HG03159 (cell line): ENCODE results near the gene TENT4B.

Source experiments
- ATAC-seq: cut with Tn5 transposase; IDR thresholded peaks from one replicate; pipeline ENCODE4 v1.9.1; 2021; ENCODE audit warnings: mild to moderate bottlenecking, moderate library complexity; ENCODE audit not compliant: unreplicated experiment

Gene TENT4B

GRCh38 chr16:50269769-50270509, 116.8 kb downstream of the TENT4B start:
- no peak for ATAC-seq

DNA sequence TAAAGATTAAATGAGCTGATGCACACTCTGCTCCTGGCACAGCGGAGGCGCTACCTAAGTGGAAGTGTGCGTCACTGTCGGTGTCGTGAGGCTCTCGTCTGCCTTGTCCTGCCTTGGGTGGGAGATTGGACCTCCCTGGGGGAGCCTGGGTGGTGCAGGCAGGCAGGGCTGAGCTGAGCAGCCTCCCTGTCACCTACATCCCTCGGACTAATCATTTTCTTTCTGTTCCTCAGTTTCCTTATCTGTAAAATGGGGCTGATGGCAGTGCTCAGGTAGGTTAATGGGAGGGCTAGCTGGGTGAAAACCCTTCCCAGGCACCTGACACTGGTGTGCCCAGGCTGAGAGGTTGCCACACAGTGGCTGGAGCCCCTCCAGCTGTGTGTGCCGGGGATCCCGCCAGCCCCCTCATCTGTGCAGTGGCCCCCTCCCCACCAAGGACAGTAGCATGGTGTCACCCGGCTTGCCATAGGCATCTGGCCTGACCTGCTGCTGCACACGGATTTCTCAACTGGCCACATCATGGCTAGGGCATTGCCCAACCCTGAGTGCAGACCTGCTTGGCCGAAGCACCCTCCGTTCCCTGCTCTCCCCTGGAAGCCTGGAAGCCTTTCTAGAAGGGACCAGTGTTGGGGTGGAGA, 117.5 kb downstream of the TENT4B start:
- ATAC-seq: no peak

GRCh38 chr16:50271148-50272041, 118.3 kb downstream of the TENT4B start:
- no peak for ATAC-seq

DNA sequence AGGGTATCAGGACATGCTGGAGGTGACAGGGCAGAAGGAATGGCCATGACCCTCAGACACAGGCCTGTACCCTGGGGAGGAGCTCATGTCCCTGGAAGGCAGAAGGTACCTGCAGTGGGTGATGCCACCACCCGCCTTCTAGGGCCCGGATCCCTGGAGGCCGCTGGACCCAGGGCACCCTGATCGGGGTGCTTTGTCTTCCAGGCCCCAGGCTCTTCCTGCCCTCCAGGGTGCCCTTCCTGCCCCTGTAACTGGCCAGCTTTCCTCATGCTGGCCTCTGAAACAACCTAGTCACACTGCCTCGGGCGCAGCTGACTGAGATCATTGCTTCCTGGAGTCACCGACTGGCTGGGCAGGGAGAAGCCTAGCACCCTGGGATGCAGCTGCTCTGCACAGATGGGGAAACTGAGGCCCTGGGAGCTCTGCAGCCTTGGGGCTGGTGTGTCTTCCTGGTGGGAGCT, 119.0 kb downstream of the TENT4B start:
- no peak for ATAC-seq

DNA sequence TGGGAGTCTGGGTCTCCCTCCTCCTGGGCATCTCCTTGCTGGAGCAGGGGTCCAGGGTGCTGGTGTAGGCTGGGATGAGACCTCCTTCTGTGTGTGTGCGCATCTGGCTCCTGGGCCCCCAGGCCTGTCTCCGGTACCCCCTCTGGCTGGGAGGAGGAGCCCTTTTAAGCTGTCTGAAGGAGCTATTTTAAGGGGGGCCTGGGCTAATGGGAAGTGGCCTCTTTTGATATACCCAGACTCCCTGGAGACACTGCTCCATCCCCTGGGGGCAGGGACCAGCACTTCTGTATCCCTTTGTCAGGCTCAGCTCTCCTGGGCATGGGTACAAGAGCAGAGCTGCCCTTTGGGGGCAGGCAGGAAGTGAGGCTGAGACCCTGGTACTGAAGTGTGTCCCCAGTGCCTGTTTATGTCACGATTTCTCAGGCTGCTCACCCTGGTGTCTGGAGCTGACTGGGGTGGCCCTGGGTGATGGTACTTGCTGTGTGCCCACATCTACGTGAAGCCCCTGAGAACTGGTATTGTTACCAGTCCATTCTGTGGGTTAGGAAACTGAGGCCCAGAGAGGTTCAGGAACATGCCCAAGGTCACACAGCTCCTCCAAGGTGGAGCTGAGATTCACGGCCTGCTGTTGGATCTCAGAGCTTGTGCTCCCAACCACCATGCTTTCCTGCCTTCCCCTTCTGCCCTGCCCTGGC, 119.7 kb downstream of the TENT4B start:
- ATAC-seq: no peak

GRCh38 chr16:50273382-50273690, 120.2 kb downstream of the TENT4B start:
- no peak for ATAC-seq

DNA sequence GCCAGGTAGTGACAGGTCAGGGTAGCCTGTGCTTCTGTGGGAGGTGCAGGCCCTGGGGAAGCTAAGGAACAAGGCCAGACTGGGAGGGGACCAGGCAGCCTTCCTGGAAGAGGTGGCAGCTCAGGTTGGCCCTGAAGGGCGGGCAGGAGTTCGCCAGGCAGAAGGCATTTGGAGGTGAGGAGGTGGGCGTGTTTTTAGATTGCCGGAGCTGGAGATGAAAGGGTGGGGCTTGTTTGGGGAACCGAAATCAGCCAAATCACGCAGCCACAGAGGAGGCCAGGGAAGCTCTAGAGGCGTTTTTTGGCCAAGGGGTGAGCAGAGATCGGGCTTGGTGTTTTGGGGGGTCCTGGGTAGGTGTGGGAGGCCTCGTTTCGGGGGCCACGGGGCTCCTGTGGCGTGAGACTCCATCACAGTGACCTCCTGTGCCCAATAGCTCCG, 120.8 kb downstream of the TENT4B start:
- peak; percentile 68 for ATAC-seq

DNA sequence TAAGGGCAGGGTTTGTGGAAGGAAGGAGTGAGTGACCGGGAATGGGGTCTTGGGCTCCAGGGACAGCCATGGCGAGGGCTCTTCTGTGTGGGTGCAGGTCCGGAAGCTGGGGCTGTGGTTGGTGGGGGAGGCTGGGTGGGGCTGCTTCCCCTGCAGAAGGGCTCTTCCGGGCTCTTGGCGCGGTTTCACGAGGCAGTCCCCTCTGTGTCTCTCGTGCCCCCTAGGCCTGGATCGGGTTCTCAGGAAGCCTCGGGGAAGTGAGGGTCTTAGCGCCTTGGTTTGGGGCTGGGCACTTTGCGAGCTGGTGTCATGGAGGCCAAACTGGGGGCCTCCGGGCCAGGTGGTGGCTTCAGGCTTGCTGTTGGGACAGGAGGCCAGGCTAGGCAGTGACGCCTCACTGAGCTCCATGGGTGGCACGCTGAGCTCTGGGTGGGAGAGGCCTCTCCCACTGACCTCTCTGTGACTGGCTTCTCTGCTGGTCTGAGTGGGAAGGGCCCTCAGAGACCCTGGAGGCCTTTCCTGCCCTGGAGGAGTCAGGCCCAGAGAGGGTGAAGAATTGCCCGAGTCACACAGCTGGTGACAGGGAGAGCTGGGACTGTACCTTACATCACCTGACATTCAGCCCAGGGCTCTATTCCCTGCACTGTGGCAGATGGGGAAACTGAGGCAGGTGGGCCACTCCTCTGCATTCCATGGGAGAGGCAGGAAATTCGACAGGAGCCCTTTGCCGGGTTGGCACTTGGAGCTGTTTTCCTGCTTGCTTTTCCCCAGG, 121.4 kb downstream of the TENT4B start:
- peak; percentile 44 for ATAC-seq

GRCh38 chr16:50275098-50275415, 122.0 kb downstream of the TENT4B start:
- ATAC-seq: no peak

- no peak for ATAC-seq
Observed at GRCh38 chr16:50275428-50276325, 122.6 kb downstream of the TENT4B start.

GRCh38 chr16:50276326-50276640, 123.2 kb downstream of the TENT4B start:
- no peak for ATAC-seq

DNA sequence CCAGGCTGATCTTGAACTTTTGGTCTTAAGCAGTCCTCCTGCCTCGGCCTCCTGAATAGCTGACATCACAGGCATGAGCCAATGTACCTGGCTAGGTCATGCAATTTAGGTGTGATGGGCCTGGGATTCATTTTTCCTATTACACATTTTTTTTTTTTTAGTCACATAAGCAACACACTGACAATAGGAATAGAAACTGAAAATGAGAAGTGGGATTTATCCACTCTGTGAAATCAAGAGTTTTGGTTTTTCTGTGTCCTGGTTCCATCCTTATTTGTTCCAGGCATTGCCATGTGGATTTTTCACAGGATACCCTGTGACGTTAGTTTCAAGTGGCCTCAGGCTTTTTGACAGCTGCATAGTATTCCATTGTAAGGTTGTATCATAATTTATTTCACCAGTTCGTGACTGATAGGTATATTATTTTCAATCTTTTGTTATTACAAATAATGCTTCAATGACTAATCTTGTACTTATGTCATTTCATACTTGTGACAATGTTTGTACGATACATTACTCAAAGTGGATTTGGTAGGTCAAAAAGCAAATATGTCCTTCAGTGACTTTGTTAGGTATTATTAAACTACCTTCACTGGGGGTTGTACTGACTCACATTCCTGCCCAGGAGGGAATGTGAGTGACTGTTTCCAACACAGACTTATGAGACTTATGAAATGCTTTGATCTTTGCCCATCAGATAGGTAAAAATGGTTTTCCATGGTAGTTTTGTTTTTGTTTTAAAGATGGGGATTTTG, 123.9 kb downstream of the TENT4B start:
- ATAC-seq: no peak

DNA sequence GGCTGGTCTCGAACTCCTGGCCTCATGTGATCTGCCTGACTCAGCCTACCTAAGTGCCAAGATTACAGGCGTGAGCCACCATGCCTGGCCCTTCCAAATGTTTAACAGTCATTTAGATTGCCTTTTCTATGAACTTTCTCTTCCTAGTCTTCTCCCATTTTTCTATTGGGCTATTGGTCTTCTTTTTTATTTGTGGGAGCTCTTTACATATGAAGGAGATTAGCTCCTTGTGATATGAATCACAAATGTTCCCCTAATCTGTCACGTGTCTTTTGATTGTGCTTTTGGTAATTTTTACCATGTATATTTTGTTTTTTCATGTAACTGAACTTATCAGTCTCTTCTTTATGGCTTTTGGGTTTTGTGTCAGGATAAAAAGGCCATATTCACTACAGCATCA, 125.1 kb downstream of the TENT4B start:
- ATAC-seq: no peak

DNA sequence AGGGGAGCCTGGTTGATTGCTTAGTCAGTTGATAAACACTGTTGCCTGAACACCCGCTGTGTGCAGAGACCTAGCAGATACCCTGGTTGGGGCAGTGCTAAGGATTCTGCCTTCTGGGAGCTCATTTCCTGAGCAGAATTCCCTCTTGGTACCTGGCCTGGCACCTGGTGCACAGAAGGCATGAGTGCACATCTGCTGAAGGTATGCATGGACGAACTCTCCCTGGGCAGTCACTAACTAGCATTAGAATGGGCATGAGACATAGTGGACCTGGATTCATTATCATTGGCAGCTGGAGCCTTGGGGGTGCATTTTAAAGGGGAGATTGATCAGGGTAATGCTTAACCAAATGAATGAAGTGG, 126.4 kb downstream of the TENT4B start:
- no peak for ATAC-seq

DNA sequence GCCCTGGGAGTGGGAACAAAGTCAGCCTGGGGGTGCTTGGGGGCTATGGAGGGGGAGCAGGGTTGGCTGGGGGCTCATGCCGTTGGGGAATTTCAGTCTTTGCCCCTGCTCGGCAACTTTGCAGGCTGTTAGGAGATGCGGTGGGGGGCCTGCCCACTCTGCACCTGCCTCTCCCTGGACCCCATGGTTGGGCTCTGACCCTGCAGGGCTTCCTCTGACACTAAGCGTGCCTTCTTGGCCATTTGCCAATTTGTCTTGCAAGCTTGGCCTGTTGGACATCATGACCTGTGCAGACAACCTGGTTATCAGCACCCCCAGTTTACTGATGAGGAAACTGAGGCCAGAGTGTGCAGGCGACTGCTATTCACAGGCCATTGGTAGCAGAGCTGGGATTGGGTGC, 127.8 kb downstream of the TENT4B start:
- ATAC-seq: no peak
